Gastrocnemius medialis (tissue), 4 donors: Measurements from ENCODE around the gene DIO1. TPM values are rescaled to one million over a fixed set of nuclear protein-coding genes. Genes with fewer than 3 reads are reported as not detected.

ENCODE experiments used
- ATAC-seq, 2 donors: fragments of 150-250 bp; one replicate each; pipeline ENCODE4 v1.9.1; 2016
- DNase-seq, 2 donors: peaks; one replicate each; pipeline ENCODE4 v3.0.0-alpha.2; 2019
- H3K27ac ChIP-seq, 4 donors: fragments of 200-600 bp; sonication (generic); 1 replicate in 1 of 4; 2 replicates in 3 of 4; pipeline ENCODE4 v1.5.1; 2016 to 2018; ENCODE audit warnings: mild to moderate bottlenecking in 2 of 4, moderate library complexity in 1 of 4
- H3K27me3 ChIP-seq, 3 donors: fragments of 200-600 bp; sonication (generic) in 2 of 3; 1 replicate in 1 of 3; 2 replicates in 2 of 3; pipeline versions ENCODE4 v1.5.1 to v1.6.0; 2016 to 2019; ENCODE audit warnings: mild to moderate bottlenecking in 1 of 3, moderate library complexity in 1 of 3
- H3K36me3 ChIP-seq, 2 donors: fragments of 200-600 bp; sonication (generic) in 1 of 2; one replicate each; pipeline ENCODE4 v1.5.1; 2017 to 2018
- H3K4me1 ChIP-seq, 2 donors: fragments of 200-600 bp; sonication (generic) in 1 of 2; one replicate each; pipeline ENCODE4 v1.5.1; 2016 to 2017; ENCODE audit warnings: mild to moderate bottlenecking in 2 of 2
- H3K4me3 ChIP-seq, 4 donors: fragments of 200-600 bp; sonication (generic) in 3 of 4; 1 replicate in 1 of 4; 2 replicates in 3 of 4; pipeline ENCODE4 v1.5.1; 2016 to 2019; ENCODE audit warnings: mild to moderate bottlenecking in 2 of 4
- H3K9me3 ChIP-seq, 3 donors: fragments of 200-600 bp; sonication (generic) in 2 of 3; 1 replicate in 1 of 3; 2 replicates in 2 of 3; pipeline ENCODE4 v1.5.1; 2016 to 2019
- POLR2A ChIP-seq, 2 donors: fragments of 450-650 bp; IDR thresholded peaks; one replicate each; pipeline ENCODE4 v1.6.1; 2017; ENCODE audit warnings: antibody characterized with exemption in 2 of 2, mild to moderate bottlenecking in 2 of 2, moderate library complexity in 2 of 2
- in situ Hi-C, 4 donors: fragments of 200-750 bp; cut with MboI; loops; one replicate each; pipeline versions ENCODE4 v1.15.0 to v1.8.0; 2017; ENCODE audit warnings: low sequenced_read_pairs in 4 of 4
- intact Hi-C: fragments of 100-400 bp; cut with DNase I; formaldehyde crosslinking; loops from one replicate; pipeline ENCODE4 v1.15.1; 2023; ENCODE audit warnings: low total_unique reads
- total RNA-seq, 4 donors: library from RNA; depleted of rRNA; stranded (reverse); fragments of >200 nt; gene quantifications; one replicate each; pipeline versions ENCODE4 v1.1.0 to v1.2.3, GENCODE V29; 2016
- TF ChIP-seq, protein P1 (sequence below), 5 experiments: fragments of 450-650 bp in 3 of 5; fragments of 200-600 bp in 2 of 5; sonication (generic) in 2 of 5; IDR thresholded peaks in 4 of 5; conservative IDR thresholded peaks in 1 of 5; 1 replicate in 4 of 5; 2 replicates in 1 of 5; pipeline ENCODE4 v1.5.1; 2016 to 2019; ENCODE audit warnings: antibody characterized with exemption in 5 of 5, mild to moderate bottlenecking in 3 of 5, moderate library complexity in 3 of 5

DIO1 gene
- total RNA-seq, 4 donors from 2014 or later = not detected

GRCh38 chr1:53891678-53892077, 2.3 kb upstream of the DIO1 start:
- H3K4me1 ChIP-seq = peaks cover 14 to 15% of the 10 kb centered on the region in 2 donors
- no peaks in the 10 kb centered on the region for H3K9me3 ChIP-seq
- H3K27ac ChIP-seq = no peak overlapping the region
- intact Hi-C loops = no loop called here
- in situ Hi-C loops = no loop called here
- TF ChIP-seq, protein P1, sequence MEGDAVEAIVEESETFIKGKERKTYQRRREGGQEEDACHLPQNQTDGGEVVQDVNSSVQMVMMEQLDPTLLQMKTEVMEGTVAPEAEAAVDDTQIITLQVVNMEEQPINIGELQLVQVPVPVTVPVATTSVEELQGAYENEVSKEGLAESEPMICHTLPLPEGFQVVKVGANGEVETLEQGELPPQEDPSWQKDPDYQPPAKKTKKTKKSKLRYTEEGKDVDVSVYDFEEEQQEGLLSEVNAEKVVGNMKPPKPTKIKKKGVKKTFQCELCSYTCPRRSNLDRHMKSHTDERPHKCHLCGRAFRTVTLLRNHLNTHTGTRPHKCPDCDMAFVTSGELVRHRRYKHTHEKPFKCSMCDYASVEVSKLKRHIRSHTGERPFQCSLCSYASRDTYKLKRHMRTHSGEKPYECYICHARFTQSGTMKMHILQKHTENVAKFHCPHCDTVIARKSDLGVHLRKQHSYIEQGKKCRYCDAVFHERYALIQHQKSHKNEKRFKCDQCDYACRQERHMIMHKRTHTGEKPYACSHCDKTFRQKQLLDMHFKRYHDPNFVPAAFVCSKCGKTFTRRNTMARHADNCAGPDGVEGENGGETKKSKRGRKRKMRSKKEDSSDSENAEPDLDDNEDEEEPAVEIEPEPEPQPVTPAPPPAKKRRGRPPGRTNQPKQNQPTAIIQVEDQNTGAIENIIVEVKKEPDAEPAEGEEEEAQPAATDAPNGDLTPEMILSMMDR (IDR thresholded peaks at IDR 0.05 in 4 of 5, conservative IDR thresholded peaks at IDR 0.05 in 1 of 5) = no peak
- TF ChIP-seq POLR2A (IDR thresholded peaks at IDR 0.05) = no peak
- DNase-seq (no peak), ATAC-seq (no peak)
- H3K36me3 ChIP-seq = peaks cover 0 to 4% of the 10 kb centered on the region in 2 donors
- H3K27me3 ChIP-seq = no peaks in the 10 kb centered on the region
- H3K4me3 ChIP-seq = no peak overlapping the region

DNA sequence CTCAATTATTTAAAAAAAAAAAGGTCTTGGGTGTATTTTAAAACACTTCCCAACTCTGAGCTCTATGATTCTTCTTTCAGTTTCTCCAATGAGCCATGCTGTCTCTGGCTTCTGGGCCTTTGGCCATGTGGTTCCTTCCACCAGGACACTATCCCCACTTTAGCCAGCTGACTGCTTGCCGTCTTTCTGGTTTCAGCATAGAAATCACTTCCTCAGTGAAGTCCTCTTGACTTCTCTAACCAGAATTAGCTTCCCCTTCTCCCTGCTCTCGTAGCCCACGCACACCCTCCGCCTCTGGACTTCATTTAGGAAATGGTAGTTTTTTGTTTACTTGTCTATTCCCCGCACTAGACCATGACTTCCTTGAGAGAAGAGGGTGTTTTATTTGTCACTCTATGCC, 1.1 kb upstream of the DIO1 start:
- Histone ChIP-seq H3K9me3 (no peaks in the 10 kb centered on the region), H3K4me3 (no peak overlapping the region), H3K4me1 (peaks cover 14 to 19% of the 10 kb centered on the region in 2 donors), H3K27ac (peak overlapping the region in 2 of 4 donors; percentile 10 to 18), H3K27me3 (no peaks in the 10 kb centered on the region), H3K36me3 (no peaks in the 10 kb centered on the region)
- ATAC-seq = no peak
- intact Hi-C loops (no loop called here), in situ Hi-C loops (no loop called here)
- TF ChIP-seq POLR2A (IDR thresholded peaks at IDR 0.05) = no peak
- TF ChIP-seq, protein P1 (IDR thresholded peaks at IDR 0.05 in 4 of 5, conservative IDR thresholded peaks at IDR 0.05 in 1 of 5) = no peak
- peak in 1 of 2 donors; percentile 18 for DNase-seq

DNA sequence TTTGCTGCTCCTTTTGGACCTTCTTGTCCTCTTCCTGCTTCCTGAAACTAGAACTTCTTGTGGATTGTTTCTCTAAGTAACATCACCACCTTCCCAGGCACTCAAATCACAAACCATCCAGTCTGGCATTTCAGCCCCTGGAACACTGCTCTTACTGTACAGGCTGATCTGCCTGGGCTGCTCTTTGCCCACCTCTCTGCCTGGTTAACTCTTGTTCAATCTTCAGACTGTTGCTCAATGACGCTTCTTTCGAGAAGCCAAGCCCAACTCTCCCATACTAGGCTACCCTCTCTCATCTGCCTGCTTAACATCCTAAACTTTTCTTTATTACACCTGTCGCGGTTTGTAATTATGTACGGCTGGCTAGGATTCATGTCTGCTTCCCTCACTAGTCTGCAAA, 657 bp downstream of the DIO1 start:
- peaks cover 12 to 15% of the 10 kb centered on the region in 2 donors for H3K4me1 ChIP-seq
- in situ Hi-C loops = no loop called here
- intact Hi-C loops = no loop called here

GRCh38 chr1:53895421-53895820, 1.4 kb downstream of the DIO1 start:
- Histone ChIP-seq H3K4me3 (no peak overlapping the region), H3K27ac (no peak overlapping the region), H3K27me3 (no peaks in the 10 kb centered on the region), H3K9me3 (no peaks in the 10 kb centered on the region), H3K36me3 (no peaks in the 10 kb centered on the region), H3K4me1 (peaks cover 10 to 12% of the 10 kb centered on the region in 2 donors)
- DNase-seq = no peak
- no peak for TF ChIP-seq POLR2A (IDR thresholded peaks at IDR 0.05)
- intact Hi-C loops = no loop called here
- no peak for ATAC-seq
- in situ Hi-C loops = no loop called here

More for the DNA sequence above, 657 bp downstream of the DIO1 start:
- H3K4me3 ChIP-seq = no peak overlapping the region
- DNase-seq (no peak), ATAC-seq (no peak)
- no peaks in the 10 kb centered on the region for H3K27me3 ChIP-seq
- H3K9me3 ChIP-seq = no peaks in the 10 kb centered on the region
- TF ChIP-seq, protein P1 (IDR thresholded peaks at IDR 0.05 in 4 of 5, conservative IDR thresholded peaks at IDR 0.05 in 1 of 5) = no peak
- TF ChIP-seq POLR2A (IDR thresholded peaks at IDR 0.05) = no peak
- no peak overlapping the region for H3K27ac ChIP-seq
- no peaks in the 10 kb centered on the region for H3K36me3 ChIP-seq

GRCh38 chr1:53896635-53897229, 2.7 kb downstream of the DIO1 start:
- TF ChIP-seq POLR2A (IDR thresholded peaks at IDR 0.05) = no peak
- TF ChIP-seq, protein P1 (IDR thresholded peaks at IDR 0.05 in 4 of 5, conservative IDR thresholded peaks at IDR 0.05 in 1 of 5) = no peak
- H3K27me3 ChIP-seq = no peaks in the 10 kb centered on the region
- no peaks in the 10 kb centered on the region for H3K9me3 ChIP-seq
- in situ Hi-C loops (no loop called here), intact Hi-C loops (no loop called here)
- H3K4me1 ChIP-seq = peaks cover 8 to 10% of the 10 kb centered on the region in 2 donors
- H3K27ac ChIP-seq = no peak overlapping the region
- ATAC-seq = peak; percentile 38 to 43
- no peak for DNase-seq
- no peak overlapping the region for H3K4me3 ChIP-seq
- no peaks in the 10 kb centered on the region for H3K36me3 ChIP-seq
